Endodermal cell (in vitro differentiated cells): ENCODE measurements around the gene OR6Q1. TPM values are rescaled to one million over a fixed set of nuclear protein-coding genes. Genes with fewer than 3 reads are reported as not detected.

Experiments
- DNase-seq: peaks from one replicate; pipeline ENCODE4 v3.0.0-alpha.2; 2017
- H3K27ac ChIP-seq: 2 replicates; pipeline ENCODE4 v1.5.1; 2013; ENCODE audit warnings: mild to moderate bottlenecking, low read depth, low read length, moderate library complexity
- H3K27me3 ChIP-seq: 2 replicates; pipeline ENCODE4 v1.6.1; 2013; ENCODE audit warnings: mild to moderate bottlenecking, low read length, moderate library complexity; ENCODE audit not compliant: insufficient read depth, control insufficient read depth, poor library complexity, severe bottlenecking
- H3K36me3 ChIP-seq: 2 replicates; pipeline ENCODE4 v1.7.0; 2013; ENCODE audit warnings: mild to moderate bottlenecking, low read length, moderate library complexity; ENCODE audit not compliant: control insufficient read depth, insufficient read depth
- H3K4me1 ChIP-seq: one replicate; pipeline ENCODE4 v1.7.0; 2013; ENCODE audit warnings: low read length; ENCODE audit not compliant: control insufficient read depth, insufficient read depth
- H3K4me3 ChIP-seq: 2 replicates; pipeline ENCODE4 v1.5.1; 2013; ENCODE audit warnings: mild to moderate bottlenecking, low read length, moderate library complexity
- H3K9ac ChIP-seq: 2 replicates; pipeline ENCODE4 v1.6.1; 2013; ENCODE audit warnings: mild to moderate bottlenecking, low read length, moderate library complexity; ENCODE audit not compliant: poor library complexity, severe bottlenecking; ENCODE audit errors: extremely low read depth
- H3K9me3 ChIP-seq: 2 replicates; pipeline ENCODE4 v1.6.1; 2013; ENCODE audit warnings: mild to moderate bottlenecking, low read length, moderate library complexity; ENCODE audit not compliant: control insufficient read depth
- H3K27ac Mint-ChIP-seq: 2 replicates; pipeline ENCODE4 v1.8.0; 2020; ENCODE audit warnings: mixed read lengths
- H3K27me3 Mint-ChIP-seq: 2 replicates; pipeline ENCODE4 v1.8.0; 2021; ENCODE audit warnings: mild to moderate bottlenecking, mixed read lengths; ENCODE audit not compliant: insufficient read depth
- H3K36me3 Mint-ChIP-seq: 2 replicates; pipeline ENCODE4 v1.8.0; 2020; ENCODE audit warnings: low read depth, mixed read lengths
- H3K4me1 Mint-ChIP-seq: 2 replicates; pipeline ENCODE4 v1.8.0; 2020; ENCODE audit warnings: mixed read lengths
- H3K4me3 Mint-ChIP-seq: 2 replicates; pipeline ENCODE4 v1.8.0; 2020; ENCODE audit warnings: mild to moderate bottlenecking, moderate library complexity, mixed read lengths
- H3K9me3 Mint-ChIP-seq: 2 replicates; pipeline ENCODE4 v1.8.0; 2020; ENCODE audit warnings: mild to moderate bottlenecking, mixed read lengths
- CTCF ChIP-seq: fragments of 200-600 bp; sonication (generic); conservative IDR thresholded peaks from 2 replicates; pipeline ENCODE4 v1.5.0; 2021; ENCODE audit warnings: antibody characterized with exemption, mild to moderate bottlenecking
- WGBS, 2 experiments: methylation state at CpG; one replicate each; pipeline versions ENCODE4 v1.1.5 to v1.1.7; 2013; ENCODE audit warnings: missing lambda C conversion rate in 2 of 2, mixed read lengths in 1 of 2; ENCODE audit not compliant: insufficient coverage in 1 of 2, insufficient read length in 1 of 2; 5-methylcytosine and 5-hydroxymethylcytosine counted together
- total RNA-seq, 2 donors: library from RNA; stranded (reverse); fragmentation: NEBNext Ultra II Directional in 1 of 2; extraction: Animal tissue kit (Norgen Biotek cat#: 25700) in 1 of 2; gene quantifications; 2 replicates in 1 of 2; 3 replicates in 1 of 2; pipeline ENCODE4 v1.2.1, GENCODE V29; 2021

OR6Q1 gene
- total RNA-seq, 2 donors from 2014 or later = not detected

- H3K27ac ChIP-seq = no peak overlapping the region
- Mint-ChIP-seq H3K9me3 (no peaks in the 10 kb centered on the region), H3K4me1 (no peaks in the 10 kb centered on the region), H3K36me3 (no peaks in the 10 kb centered on the region), H3K27ac (no peak overlapping the region), H3K4me3 (no peak overlapping the region), H3K27me3 (no peaks in the 10 kb centered on the region)
- H3K9ac ChIP-seq = no peak overlapping the region
- H3K4me3 ChIP-seq = no peak overlapping the region
- H3K9me3 ChIP-seq = no peaks in the 10 kb centered on the region
- WGBS, 2 experiments = 71 to 82% methylated on average over 5 to 8 of the region's 8 CpGs
- H3K4me1 ChIP-seq = no peaks in the 10 kb centered on the region
- no peaks in the 10 kb centered on the region for H3K27me3 ChIP-seq
- H3K36me3 ChIP-seq = no peaks in the 10 kb centered on the region
- no peak for TF ChIP-seq CTCF
- DNase-seq = no peak
Measured at GRCh38 chr11:58024601-58025091, 6.1 kb upstream of the OR6Q1 start.

- Histone ChIP-seq H3K27ac (no peak overlapping the region), H3K4me1 (no peaks in the 10 kb centered on the region), H3K36me3 (no peaks in the 10 kb centered on the region), H3K9me3 (no peaks in the 10 kb centered on the region), H3K27me3 (no peaks in the 10 kb centered on the region), H3K4me3 (no peak overlapping the region), H3K9ac (no peak overlapping the region)
- no peaks in the 10 kb centered on the region for H3K36me3 Mint-ChIP-seq
- no peaks in the 10 kb centered on the region for H3K27me3 Mint-ChIP-seq
- DNase-seq = no peak
- H3K4me1 Mint-ChIP-seq = no peaks in the 10 kb centered on the region
- WGBS, 2 experiments = 86 to 100% methylated on average over 2 to 4 of the region's 4 CpGs
- no peaks in the 10 kb centered on the region for H3K9me3 Mint-ChIP-seq
- no peak for TF ChIP-seq CTCF
- H3K27ac Mint-ChIP-seq = peak overlapping the region; percentile 33
- H3K4me3 Mint-ChIP-seq = no peak overlapping the region
Measured at GRCh38 chr11:58027341-58027740, 3.4 kb upstream of the OR6Q1 start.

GRCh38 chr11:58028687-58029411 lies 1.9 kb upstream of the OR6Q1 start:
- no peaks in the 10 kb centered on the region for H3K27me3 Mint-ChIP-seq
- H3K27ac Mint-ChIP-seq = no peak overlapping the region
- no peaks in the 10 kb centered on the region for H3K36me3 ChIP-seq
- H3K4me1 ChIP-seq = no peaks in the 10 kb centered on the region
- H3K27ac ChIP-seq = no peak overlapping the region
- TF ChIP-seq CTCF = no peak
- peaks cover 8% of the 10 kb centered on the region for H3K9me3 ChIP-seq
- H3K27me3 ChIP-seq = no peaks in the 10 kb centered on the region
- H3K36me3 Mint-ChIP-seq = no peaks in the 10 kb centered on the region
- 95 to 100% methylated on average over 3 to 6 of the region's 6 CpGs for WGBS, 2 experiments
- H3K4me1 Mint-ChIP-seq = no peaks in the 10 kb centered on the region
- H3K9ac ChIP-seq = no peak overlapping the region
- H3K4me3 Mint-ChIP-seq = no peak overlapping the region
- H3K4me3 ChIP-seq = no peak overlapping the region
- H3K9me3 Mint-ChIP-seq = peaks cover 6% of the 10 kb centered on the region
- no peak for DNase-seq
